OCI-LY3 (cell line): ENCODE results near the gene CDC25B.
A peak's percentile ranks its signal among the peaks of the same experiment; 100 is the strongest.

ENCODE experiments used
- H2AFZ ChIP-seq: fragments of 200-600, 300-600 bp; shearing (Covaris generic); 2 replicates; pipeline ENCODE4 v1.6.0; 2014; ENCODE audit warnings: antibody characterized with exemption, low read depth, low read length
- H3K27ac ChIP-seq: fragments of 200-600, 300-600 bp; sonication (generic); 2 replicates; pipeline ENCODE4 v1.5.1; 2014; ENCODE audit warnings: mild to moderate bottlenecking, low read length, moderate library complexity, mixed read lengths
- H3K27me3 ChIP-seq: fragments of 200-600, 300-600 bp; sonication (generic); 2 replicates; pipeline ENCODE4 v1.6.1; 2014; ENCODE audit warnings: low read depth, low read length, mixed read lengths
- H3K36me3 ChIP-seq: fragments of 200-600, 300-600 bp; sonication (generic); replicated peaks from 2 replicates; pipeline ENCODE3; 2014; ENCODE audit warnings: low read depth, low read length, mixed read lengths
- H3K4me1 ChIP-seq: fragments of 300-600, 200-600 bp; sonication (generic); 2 replicates; pipeline ENCODE4 v1.6.1; 2014; ENCODE audit warnings: low read length, mixed read lengths
- H3K4me2 ChIP-seq: fragments of 200-600, 300-600 bp; sonication (generic); 2 replicates; pipeline ENCODE4 v1.6.1; 2014; ENCODE audit warnings: low read length, mixed read lengths
- H3K4me3 ChIP-seq: fragments of 300-600, 200-600 bp; sonication (generic); 2 replicates; pipeline ENCODE4 v1.5.1; 2014; ENCODE audit warnings: antibody characterized with exemption, mild to moderate bottlenecking, low read length, moderate library complexity
- H3K79me2 ChIP-seq: fragments of 300-600, 200-600 bp; shearing (Covaris generic); 2 replicates; pipeline ENCODE4 v1.6.1; 2014; ENCODE audit warnings: mild to moderate bottlenecking, low read length, mixed read lengths
- H3K9ac ChIP-seq: fragments of 300-600, 200-600 bp; shearing (Covaris generic); 2 replicates; pipeline ENCODE4 v1.6.0; 2014; ENCODE audit warnings: mild to moderate bottlenecking, low read length, moderate library complexity
- H3K9me3 ChIP-seq: fragments of 200-600, 300-600 bp; shearing (Covaris generic); 2 replicates; pipeline ENCODE4 v1.6.1; 2014; ENCODE audit warnings: low read length, mixed read lengths; ENCODE audit not compliant: insufficient read depth
- H4K20me1 ChIP-seq: fragments of 200-600, 300-600 bp; sonication (generic); 2 replicates; pipeline ENCODE4 v1.6.1; 2016; ENCODE audit warnings: low read length, mixed read lengths; ENCODE audit not compliant: insufficient read depth
- EZH2phosphoT487 ChIP-seq: fragments of 200-600 bp; shearing (Covaris generic); IDR thresholded peaks from 2 replicates; pipeline ENCODE4 v1.6.1; 2018; ENCODE audit warnings: antibody characterized with exemption, mixed run types, low read depth
- TF ChIP-seq, protein P1 (sequence below): fragments of 200-600, 300-600 bp; sonication (generic); IDR thresholded peaks from 2 replicates; pipeline ENCODE4 v1.5.1; 2014; ENCODE audit warnings: antibody characterized with exemption, low read length, low read depth

The CDC25B gene

DNA sequence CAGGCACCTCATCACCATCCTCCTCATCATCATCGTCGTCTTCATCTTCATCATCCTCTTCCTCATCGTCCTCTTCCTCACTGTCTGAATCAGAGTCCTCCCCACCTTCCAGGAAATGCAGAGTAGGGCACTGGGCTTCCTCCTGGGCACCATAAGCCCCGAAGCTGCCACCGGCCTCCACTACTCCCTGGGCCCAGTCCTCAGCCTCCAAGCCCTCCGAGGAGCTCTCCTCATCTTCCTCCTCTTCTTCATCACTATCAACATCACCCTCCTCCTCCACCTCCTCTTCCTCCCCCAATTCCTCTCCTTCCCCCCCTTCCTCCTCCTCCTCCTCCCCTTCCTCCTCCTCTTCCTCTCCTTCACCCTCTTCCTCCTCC, 11.3 kb upstream of the CDC25B start:
- Histone ChIP-seq H3K4me3 (no peak overlapping the region), H3K27me3 (0 out of 2 replicates have a peak, but pooled peaks cover 3% of the 10 kb centered on the region), H3K9ac (no peak overlapping the region), H2AFZ (no peak overlapping the region), H3K79me2 (peaks cover 6% of the 10 kb centered on the region; the same call in 1 of the 2 replicates), H3K4me1 (peaks cover 15% of the 10 kb centered on the region), H3K4me2 (no peak overlapping the region), H4K20me1 (peaks cover 4% of the 10 kb centered on the region; the same call in 1 of the 2 replicates), H3K27ac (no peak overlapping the region), H3K36me3 (no peaks in the 10 kb centered on the region), H3K9me3 (no peaks in the 10 kb centered on the region)
- no peak for TF ChIP-seq EZH2phosphoT487
- TF ChIP-seq, protein P1, sequence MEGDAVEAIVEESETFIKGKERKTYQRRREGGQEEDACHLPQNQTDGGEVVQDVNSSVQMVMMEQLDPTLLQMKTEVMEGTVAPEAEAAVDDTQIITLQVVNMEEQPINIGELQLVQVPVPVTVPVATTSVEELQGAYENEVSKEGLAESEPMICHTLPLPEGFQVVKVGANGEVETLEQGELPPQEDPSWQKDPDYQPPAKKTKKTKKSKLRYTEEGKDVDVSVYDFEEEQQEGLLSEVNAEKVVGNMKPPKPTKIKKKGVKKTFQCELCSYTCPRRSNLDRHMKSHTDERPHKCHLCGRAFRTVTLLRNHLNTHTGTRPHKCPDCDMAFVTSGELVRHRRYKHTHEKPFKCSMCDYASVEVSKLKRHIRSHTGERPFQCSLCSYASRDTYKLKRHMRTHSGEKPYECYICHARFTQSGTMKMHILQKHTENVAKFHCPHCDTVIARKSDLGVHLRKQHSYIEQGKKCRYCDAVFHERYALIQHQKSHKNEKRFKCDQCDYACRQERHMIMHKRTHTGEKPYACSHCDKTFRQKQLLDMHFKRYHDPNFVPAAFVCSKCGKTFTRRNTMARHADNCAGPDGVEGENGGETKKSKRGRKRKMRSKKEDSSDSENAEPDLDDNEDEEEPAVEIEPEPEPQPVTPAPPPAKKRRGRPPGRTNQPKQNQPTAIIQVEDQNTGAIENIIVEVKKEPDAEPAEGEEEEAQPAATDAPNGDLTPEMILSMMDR, result no peak

DNA sequence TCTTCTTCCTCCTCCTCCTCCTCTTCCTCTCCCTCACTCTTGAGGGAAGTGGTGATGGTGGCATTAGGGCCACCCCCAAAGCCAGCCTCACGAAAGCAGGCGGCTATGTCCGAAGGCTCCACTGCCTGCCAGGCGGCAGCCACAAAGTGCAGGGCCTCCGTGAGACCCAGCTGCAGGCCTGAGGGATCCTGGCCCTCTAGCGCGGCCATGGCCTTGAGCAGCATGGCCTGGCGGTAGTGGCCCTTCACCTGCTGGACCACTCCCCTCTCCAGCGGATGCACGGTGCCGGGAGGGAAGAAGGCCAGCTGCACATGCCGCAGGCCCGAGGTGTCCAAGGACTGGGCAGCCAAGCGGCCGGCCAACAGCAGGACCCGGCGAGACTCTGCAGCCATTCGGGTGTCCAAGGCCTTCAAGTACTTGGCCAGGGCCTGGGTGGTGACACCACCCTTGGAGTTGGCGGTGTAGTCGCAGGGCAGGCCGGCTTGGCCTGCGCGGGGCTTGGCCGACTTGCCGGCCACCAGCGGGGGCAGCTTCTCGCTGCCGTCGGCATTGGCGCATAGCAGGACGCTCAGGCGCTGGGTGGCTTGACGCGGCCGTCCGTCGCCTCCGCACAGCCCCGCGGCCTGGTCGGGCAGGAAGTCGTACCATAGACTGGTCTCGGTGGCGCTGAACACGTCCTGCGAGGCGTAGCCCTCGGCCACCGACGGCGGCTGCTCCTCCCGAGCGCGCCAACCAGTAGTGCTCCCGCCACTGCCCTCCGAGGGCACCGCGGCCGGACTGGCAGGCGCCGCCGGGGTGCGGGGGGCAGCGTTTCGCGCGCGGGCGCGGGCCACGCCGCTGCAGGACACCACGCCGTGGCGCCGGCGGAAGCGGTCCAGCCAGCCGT, 10.6 kb upstream of the CDC25B start:
- Histone ChIP-seq H3K9ac (no peak overlapping the region), H3K79me2 (peaks cover 6% of the 10 kb centered on the region; the same call in 1 of the 2 replicates), H3K27me3 (0 out of 2 replicates have a peak, but pooled peaks cover 3% of the 10 kb centered on the region), H3K9me3 (no peaks in the 10 kb centered on the region), H3K36me3 (no peaks in the 10 kb centered on the region), H2AFZ (no peak overlapping the region), H3K4me3 (peak overlapping the region; percentile 73), H3K4me2 (peak overlapping the region; percentile 65), H3K27ac (no peak overlapping the region), H3K4me1 (peaks cover 13% of the 10 kb centered on the region), H4K20me1 (peaks cover 4% of the 10 kb centered on the region; the same call in 1 of the 2 replicates)
- TF ChIP-seq, protein P1, result no peak
- no peak for TF ChIP-seq EZH2phosphoT487

DNA sequence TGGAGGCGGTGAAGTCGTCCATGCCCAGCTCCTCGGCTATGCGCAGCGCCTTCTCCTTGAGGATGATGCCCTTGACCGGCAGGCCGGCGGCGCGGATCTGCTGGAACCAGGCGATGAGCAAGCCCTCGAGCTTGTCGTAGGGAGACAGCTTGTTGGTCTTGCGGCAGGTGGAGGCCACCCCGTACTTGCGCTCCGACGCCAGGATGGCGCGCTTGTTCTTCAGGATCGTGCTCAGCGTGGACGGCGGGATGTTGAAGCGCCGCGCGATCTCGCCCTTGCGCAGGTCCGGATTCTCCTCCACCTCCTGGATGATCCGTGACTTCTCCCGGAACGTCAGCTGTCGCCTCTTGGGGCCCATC, 10.0 kb upstream of the CDC25B start:
- H3K36me3 ChIP-seq, result no peaks in the 10 kb centered on the region
- H3K4me2 ChIP-seq, result peak overlapping the region; percentile 65
- TF ChIP-seq, protein P1, result no peak
- no peak for TF ChIP-seq EZH2phosphoT487
- peaks cover 6% of the 10 kb centered on the region; the same call in 1 of the 2 replicates for H3K79me2 ChIP-seq
- peaks cover 4% of the 10 kb centered on the region; the same call in 1 of the 2 replicates for H4K20me1 ChIP-seq
- H3K4me3 ChIP-seq, result peak overlapping the region; percentile 73
- H2AFZ ChIP-seq, result no peak overlapping the region
- H3K4me1 ChIP-seq, result peaks cover 7% of the 10 kb centered on the region
- H3K27me3 ChIP-seq, result 0 out of 2 replicates have a peak, but pooled peaks cover 3% of the 10 kb centered on the region
- H3K9ac ChIP-seq, result peak overlapping the region; percentile 30; the same call in 1 of the 2 replicates
- no peaks in the 10 kb centered on the region for H3K9me3 ChIP-seq
- H3K27ac ChIP-seq, result no peak overlapping the region

DNA sequence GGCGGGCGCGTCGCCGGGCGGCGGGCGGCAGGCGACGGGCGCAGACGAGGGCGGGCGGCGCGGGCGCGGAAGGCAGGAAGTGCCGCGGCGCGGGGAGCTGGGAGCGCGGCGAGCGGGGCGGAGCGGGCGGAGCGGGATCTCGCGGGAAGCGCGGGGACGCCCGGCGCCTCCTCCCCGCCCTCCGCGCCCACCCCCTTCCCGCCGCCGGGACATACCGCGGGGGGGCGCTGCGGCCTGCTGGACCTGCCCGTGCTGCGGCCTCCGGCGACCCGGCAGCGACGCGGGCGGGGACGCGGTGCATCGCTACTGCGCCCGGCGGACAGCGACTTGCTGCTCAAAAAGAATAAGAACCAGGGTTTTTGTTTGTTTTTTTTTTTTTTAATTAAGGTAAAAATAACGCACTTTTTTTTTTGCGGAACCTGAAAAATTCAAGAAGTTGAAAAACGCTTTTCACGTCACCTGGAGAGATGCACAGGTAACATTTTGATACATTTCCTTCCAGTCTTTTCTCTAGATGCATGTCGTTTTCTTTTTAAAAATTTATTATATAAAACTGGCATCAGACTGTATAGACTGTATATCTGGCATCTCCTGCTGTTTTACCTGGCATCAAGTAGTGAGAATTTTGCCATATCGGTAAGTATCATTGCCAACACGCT, 9.3 kb upstream of the CDC25B start, which contains the start of gene CENPB:
CENPB (minus strand) TSS at position 76 of the 659 bp plus-strand sequence. CDS start 257 bp downstream, outside the sequence.
- Histone ChIP-seq H3K4me2 (peak within 1 kb of the TSS; percentile 66), H3K9ac (peak within 1 kb of the TSS; percentile 51), H4K20me1 (peaks cover 4% of the 10 kb centered on the region; the same call in 1 of the 2 replicates), H2AFZ (peak within 1 kb of the TSS; percentile 81), H3K9me3 (no peaks in the 10 kb centered on the region), H3K27me3 (0 out of 2 replicates have a peak, but pooled peaks cover 3% of the 10 kb centered on the region), H3K79me2 (peaks cover 6% of the 10 kb centered on the region; the same call in 1 of the 2 replicates), H3K4me3 (peak within 1 kb of the TSS; percentile 73), H3K36me3 (no peaks in the 10 kb centered on the region), H3K4me1 (peaks cover 7% of the 10 kb centered on the region), H3K27ac (no peak within 1 kb of the TSS)
- no peak for TF ChIP-seq EZH2phosphoT487
- TF ChIP-seq, protein P1, result peak; percentile 68
